ENCODE data around the gene USH2A.
A peak's percentile ranks its signal among the peaks of the same experiment; 100 is the strongest.

The USH2A gene

GRCh38 chr1:216223486-216223885 is 199.8 kb downstream of the USH2A start:
- H3K79me2 ChIP-seq (ENCODE audit: insufficient read depth, low read length) = no peaks in the 10 kb centered on the region
- no peaks in the 10 kb centered on the region for H3F3A ChIP-seq (ENCODE audit: insufficient read depth)
- H3K4me2 ChIP-seq (ENCODE audit: low read depth, low read length, poor library complexity, severe bottlenecking) = no peak overlapping the region
- H3K4me3 ChIP-seq (ENCODE audit: insufficient read depth, low read length, poor library complexity, severe bottlenecking) = no peak overlapping the region
- no peak overlapping the region for H3K27ac ChIP-seq (ENCODE audit: low read depth, low read length)
- no peak overlapping the region for H2AFZ ChIP-seq (ENCODE audit: low read depth, low read length, severe bottlenecking)
- no peaks in the 10 kb centered on the region for H3K9me2 ChIP-seq (replicated peaks; ENCODE audit: insufficient read depth, low read length)
- H3K36me3 ChIP-seq (ENCODE audit: low read length) = no peaks in the 10 kb centered on the region
- TF ChIP-seq CTCF (IDR thresholded peaks at IDR 0.05; ENCODE audit: insufficient read depth, low read length, poor library complexity, severe bottlenecking) (no peak), EZH2phosphoT487 (conservative IDR thresholded peaks at IDR 0.05; ENCODE audit: low read length) (no peak)
- H3K9ac ChIP-seq (ENCODE audit: low read length) = no peak overlapping the region
- H3K27me3 ChIP-seq (ENCODE audit: low read length) = no peaks in the 10 kb centered on the region
- no peaks in the 10 kb centered on the region for H4K20me1 ChIP-seq (ENCODE audit: low read depth, low read length)
- no peaks in the 10 kb centered on the region for H3K9me3 ChIP-seq (ENCODE audit: insufficient read depth, low read length)

GRCh38 chr1:216222288-216222687 is 201.0 kb downstream of the USH2A start:
- no peaks in the 10 kb centered on the region for H4K20me1 ChIP-seq (ENCODE audit: low read depth, low read length)
- no peaks in the 10 kb centered on the region for H3K79me2 ChIP-seq (ENCODE audit: insufficient read depth, low read length)
- no peaks in the 10 kb centered on the region for H3K27me3 ChIP-seq (ENCODE audit: low read length)
- no peaks in the 10 kb centered on the region for H3K36me3 ChIP-seq (ENCODE audit: low read length)
- TF ChIP-seq CTCF (IDR thresholded peaks at IDR 0.05; ENCODE audit: insufficient read depth, low read length, poor library complexity, severe bottlenecking) (no peak), EZH2phosphoT487 (conservative IDR thresholded peaks at IDR 0.05; ENCODE audit: low read length) (no peak)
- no peak overlapping the region for H3K4me3 ChIP-seq (ENCODE audit: insufficient read depth, low read length, poor library complexity, severe bottlenecking)
- no peak overlapping the region for H3K9ac ChIP-seq (ENCODE audit: low read length)
- no peak overlapping the region for H3K4me2 ChIP-seq (ENCODE audit: low read depth, low read length, poor library complexity, severe bottlenecking)
- H3K27ac ChIP-seq (ENCODE audit: low read depth, low read length) = no peak overlapping the region
- H2AFZ ChIP-seq (ENCODE audit: low read depth, low read length, severe bottlenecking) = no peak overlapping the region
- no peaks in the 10 kb centered on the region for H3F3A ChIP-seq (ENCODE audit: insufficient read depth)
- no peaks in the 10 kb centered on the region for H3K9me3 ChIP-seq (ENCODE audit: insufficient read depth, low read length)
- H3K9me2 ChIP-seq (replicated peaks; ENCODE audit: insufficient read depth, low read length) = no peaks in the 10 kb centered on the region

- no peaks in the 10 kb centered on the region for H3K9me2 ChIP-seq (replicated peaks; ENCODE audit: insufficient read depth, low read length)
- H4K20me1 ChIP-seq (ENCODE audit: low read depth, low read length) = no peaks in the 10 kb centered on the region
- H3K9me3 ChIP-seq (ENCODE audit: insufficient read depth, low read length) = no peaks in the 10 kb centered on the region
- H3K4me2 ChIP-seq (ENCODE audit: low read depth, low read length, poor library complexity, severe bottlenecking) = peak overlapping the region; percentile 47
- TF ChIP-seq CTCF (IDR thresholded peaks at IDR 0.05; ENCODE audit: insufficient read depth, low read length, poor library complexity, severe bottlenecking) (peak; percentile 54), EZH2phosphoT487 (conservative IDR thresholded peaks at IDR 0.05; ENCODE audit: low read length) (no peak)
- H3K4me3 ChIP-seq (ENCODE audit: insufficient read depth, low read length, poor library complexity, severe bottlenecking) = peak overlapping the region; percentile 37
- peak overlapping the region; percentile 66 for H2AFZ ChIP-seq (ENCODE audit: low read depth, low read length, severe bottlenecking)
- H3K27me3 ChIP-seq (ENCODE audit: low read length) = no peaks in the 10 kb centered on the region
- no peaks in the 10 kb centered on the region for H3F3A ChIP-seq (ENCODE audit: insufficient read depth)
- no peaks in the 10 kb centered on the region for H3K36me3 ChIP-seq (ENCODE audit: low read length)
- H3K79me2 ChIP-seq (ENCODE audit: insufficient read depth, low read length) = no peaks in the 10 kb centered on the region
- H3K9ac ChIP-seq (ENCODE audit: low read length) = no peak overlapping the region
- no peak overlapping the region for H3K27ac ChIP-seq (ENCODE audit: low read depth, low read length)
These were observed 202.0 kb downstream of the USH2A start for GRCh38 chr1:216221260-216221700.

Measured in SU-DHL-6 (cell line).